K562 (cell line): ENCODE results near the gene AGA. TPM values are rescaled to one million over a fixed set of nuclear protein-coding genes. Genes with fewer than 3 reads are reported as not detected.

Experiments used
- EGR1 ChIP-seq: fragments of 450-650 bp; conservative IDR thresholded peaks from 2 replicates; pipeline ENCODE4 v1.6.1; 2017; ENCODE audit warnings: mild to moderate bottlenecking
- ETS1 ChIP-seq: conservative IDR thresholded peaks from 2 replicates; pipeline ENCODE4 v1.6.1; 2011; ENCODE audit warnings: low read depth, mild to moderate bottlenecking, low read length; ENCODE audit not compliant: control insufficient read depth
- GABPB2 ChIP-seq: fragments of 250-450 bp; sonication (Bioruptor Pico); conservative IDR thresholded peaks from 2 replicates; pipeline ENCODE4 v1.5.1; 2021; ENCODE audit warnings: mild to moderate bottlenecking
- GTF2E2 ChIP-seq: fragments of 200-800 bp; sonication (Bioruptor generic); IDR thresholded peaks from 2 replicates; pipeline ENCODE4 v1.6.1; 2016; ENCODE audit warnings: missing genetic modification characterization, missing compliant biosample characterization
- HDAC3 ChIP-seq: fragments of 450-650 bp; IDR thresholded peaks from 2 replicates; pipeline ENCODE4 v1.6.1; 2018; ENCODE audit warnings: borderline replicate concordance, mild to moderate bottlenecking, moderate library complexity; ENCODE audit not compliant: partially characterized antibody
- HNRNPL ChIP-seq: fragments of 200-400 bp; formaldehyde crosslinking; IDR thresholded peaks from 2 replicates; pipeline ENCODE4 v1.6.1; 2017; ENCODE audit warnings: low read depth, mild to moderate bottlenecking, low read length
- KLF10 ChIP-seq: fragments of 250-450 bp; sonication (Bioruptor Pico); IDR thresholded peaks from 2 replicates; pipeline ENCODE4 v1.6.1; 2021; ENCODE audit warnings: matching md5 sums
- LCOR ChIP-seq: sonication (generic); formaldehyde crosslinking; IDR thresholded peaks from 2 replicates; pipeline ENCODE4 v1.8.0; 2022; ENCODE audit warnings: mild to moderate bottlenecking, missing genetic modification reagents
- SMARCA5 ChIP-seq: fragments of 450-650 bp; IDR thresholded peaks from 2 replicates; pipeline ENCODE4 v1.6.1; 2016
- STAT5B ChIP-seq: fragments of 250-450 bp; sonication (Bioruptor Pico); IDR thresholded peaks from 2 replicates; pipeline ENCODE4 v1.8.0; 2021; ENCODE audit warnings: mild to moderate bottlenecking, inconsistent platforms
- TCF7L2 ChIP-seq: fragments of 150-350 bp; IDR thresholded peaks from 2 replicates; pipeline ENCODE4 v1.6.1; 2016; ENCODE audit warnings: low read depth, mild to moderate bottlenecking, low read length, moderate library complexity
- TSC22D4 ChIP-seq: fragments of 450-650 bp; IDR thresholded peaks from 2 replicates; pipeline ENCODE4 v1.6.1; 2016; ENCODE audit warnings: missing genetic modification characterization, missing biosample characterization, control low read depth
- VEZF1 ChIP-seq: fragments of 200-800 bp; sonication (Bioruptor generic); IDR thresholded peaks from 2 replicates; pipeline ENCODE4 v1.6.1; 2017; ENCODE audit warnings: missing genetic modification characterization, missing compliant biosample characterization
- ZBTB2 ChIP-seq: fragments of 450-650 bp; IDR thresholded peaks from 2 replicates; pipeline ENCODE4 v1.6.1; 2016; ENCODE audit warnings: antibody characterized with exemption
- ZNF24 ChIP-seq: fragments of 450-650 bp; IDR thresholded peaks from 2 replicates; pipeline ENCODE4 v1.6.1; 2016
- ZNF707 ChIP-seq: fragments of 250-450 bp; sonication (Bioruptor Pico); conservative IDR thresholded peaks from 2 replicates; pipeline ENCODE4 v1.8.0; 2022; ENCODE audit warnings: inconsistent platforms, mild to moderate bottlenecking, moderate library complexity
- ZNF717 ChIP-seq: fragments of 250-450 bp; sonication (Bioruptor Pico); IDR thresholded peaks from 2 replicates; pipeline ENCODE4 v1.5.0; 2021
- ZNF75A ChIP-seq: fragments of 450-650 bp; formaldehyde crosslinking; IDR thresholded peaks from 2 replicates; pipeline ENCODE4 v1.4.0; 2020; ENCODE audit warnings: mild to moderate bottlenecking
- polyA plus RNA-seq, 8 experiments: library from polyadenylated mRNA; depleted of rRNA in 4 of 8; stranded (reverse) in 5 of 8; unstranded in 3 of 8; fragments of >200 nt; fragmentation: Nextera tagmentation in 2 of 8; fragmentation: Illumina TruSeq in 1 of 8; extraction: Ambion mirVana in 2 of 8; extraction: Trizol in 1 of 8; gene quantifications; 2 replicates each; pipeline versions ENCODE4 v1.2.1 to v1.2.3, GENCODE V29; 2011 to 2014; ENCODE audit warnings: inconsistent platforms in 1 of 8, missing spikeins in 1 of 8
- total RNA-seq, 7 experiments: library from RNA; depleted of rRNA in 6 of 7; stranded (reverse); fragments of >200 nt in 6 of 7; fragmentation: Illumina TruSeq in 2 of 7; extraction: Trizol in 2 of 7; gene quantifications; 2 replicates each; pipeline versions ENCODE4 v1.2.1 to v1.2.3, GENCODE V29; 2011 to 2021; ENCODE audit warnings: low replicate concordance in 1 of 7
- TF ChIP-seq, protein P1 (sequence below), 3 experiments: fragments of 200-800 bp in 1 of 3; sonication (Bioruptor generic) in 1 of 3; sonication (generic) in 1 of 3; formaldehyde crosslinking in 1 of 3; IDR thresholded peaks; 2 replicates each; pipeline versions ENCODE4 v1.6.1 to v1.8.0; 2016 to 2022; ENCODE audit warnings: mild to moderate bottlenecking in 2 of 3, missing compliant biosample characterization in 2 of 3, missing genetic modification characterization in 2 of 3, missing genetic modification reagents in 1 of 3
- TF ChIP-seq, protein P2 (sequence below), 2 experiments: IDR thresholded peaks; 2 replicates each; pipeline ENCODE4 v1.6.1; 2012; ENCODE audit warnings: improper control_type of control experiment in 2 of 2, low read depth in 2 of 2, low read length in 2 of 2, borderline replicate concordance in 1 of 2

Gene AGA
- total and polyA plus RNA-seq, 9 of the 15 experiments (the other 6 are each of a cell fraction or from before 2014, with no cell fraction given) = 8.5 to 25.0 (median 12.6) TPM

DNA sequence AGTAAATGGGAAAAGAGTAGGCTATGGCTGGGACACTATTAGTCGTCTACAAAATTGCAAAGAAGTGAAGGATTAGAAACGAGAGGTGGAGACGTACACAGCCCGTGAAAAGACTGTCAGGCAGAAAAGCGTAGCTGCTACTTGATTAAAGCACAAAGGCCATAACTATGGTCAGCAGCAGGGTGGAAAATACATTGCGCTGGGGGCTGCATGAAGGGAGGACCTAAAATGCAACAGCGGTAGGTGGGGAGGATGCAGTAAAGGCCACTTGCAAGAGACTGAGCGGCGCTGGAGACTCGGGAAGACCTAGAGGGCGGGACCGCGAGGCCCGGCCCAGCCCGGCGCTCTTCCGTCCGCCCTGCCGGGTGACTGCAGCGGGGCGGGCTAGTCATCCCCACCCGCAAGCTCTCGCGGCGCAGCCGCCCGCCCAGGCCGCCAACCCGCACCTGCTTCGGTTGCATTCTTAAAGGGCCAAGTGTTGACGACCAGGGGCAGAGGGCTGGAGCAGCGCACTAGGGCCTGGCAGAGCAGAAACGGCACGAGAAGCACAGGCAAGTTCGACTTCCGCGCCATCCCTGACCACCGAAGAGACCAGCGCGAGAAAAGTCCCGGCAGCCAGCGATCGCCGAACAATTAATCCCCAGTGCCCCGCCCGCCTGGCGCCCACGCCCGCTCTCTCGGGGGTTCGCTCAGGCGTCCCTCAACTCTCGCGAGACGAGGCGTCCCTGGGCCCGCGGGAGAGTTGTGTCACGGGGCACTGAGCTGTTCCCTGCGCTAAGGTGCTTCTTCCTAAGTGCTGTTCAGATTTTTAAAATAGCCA lies at the start of gene AGA (continued):
- TF ChIP-seq, protein P1, sequence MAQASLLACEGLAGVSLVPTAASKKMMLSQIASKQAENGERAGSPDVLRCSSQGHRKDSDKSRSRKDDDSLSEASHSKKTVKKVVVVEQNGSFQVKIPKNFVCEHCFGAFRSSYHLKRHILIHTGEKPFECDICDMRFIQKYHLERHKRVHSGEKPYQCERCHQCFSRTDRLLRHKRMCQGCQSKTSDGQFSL (CRISPR knock-in tag; IDR thresholded peaks at IDR 0.05) = no peak
- TF ChIP-seq, protein P1 (tag; IDR thresholded peaks at IDR 0.05) = no peak
- TF ChIP-seq STAT5B (CRISPR knock-in tag) (no peak), ZNF717 (CRISPR knock-in tag) (no peak), ZNF75A (CRISPR knock-in tag) (no peak), TCF7L2 (no peak), ZBTB2 (peak; percentile 24; the same call in 1 of the 2 replicates), HDAC3 (peak; percentile 23), GABPB2 (no peak), ZNF24 (peak; percentile 10; the same call in 1 of the 2 replicates), EGR1 (peak; percentile 96), GTF2E2 (tag) (no peak), SMARCA5 (no peak), ZNF707 (CRISPR knock-in tag) (no peak), KLF10 (no peak), HNRNPL (0 out of 2 replicates have a peak, but pooled peaks have one; percentile 27), ETS1 (peak; percentile 36; the same call in 1 of the 2 replicates), VEZF1 (peak; percentile 95), LCOR (peak; percentile 68; the same call in 1 of the 2 replicates), TSC22D4 (no peak)
- TF ChIP-seq, protein P2, sequence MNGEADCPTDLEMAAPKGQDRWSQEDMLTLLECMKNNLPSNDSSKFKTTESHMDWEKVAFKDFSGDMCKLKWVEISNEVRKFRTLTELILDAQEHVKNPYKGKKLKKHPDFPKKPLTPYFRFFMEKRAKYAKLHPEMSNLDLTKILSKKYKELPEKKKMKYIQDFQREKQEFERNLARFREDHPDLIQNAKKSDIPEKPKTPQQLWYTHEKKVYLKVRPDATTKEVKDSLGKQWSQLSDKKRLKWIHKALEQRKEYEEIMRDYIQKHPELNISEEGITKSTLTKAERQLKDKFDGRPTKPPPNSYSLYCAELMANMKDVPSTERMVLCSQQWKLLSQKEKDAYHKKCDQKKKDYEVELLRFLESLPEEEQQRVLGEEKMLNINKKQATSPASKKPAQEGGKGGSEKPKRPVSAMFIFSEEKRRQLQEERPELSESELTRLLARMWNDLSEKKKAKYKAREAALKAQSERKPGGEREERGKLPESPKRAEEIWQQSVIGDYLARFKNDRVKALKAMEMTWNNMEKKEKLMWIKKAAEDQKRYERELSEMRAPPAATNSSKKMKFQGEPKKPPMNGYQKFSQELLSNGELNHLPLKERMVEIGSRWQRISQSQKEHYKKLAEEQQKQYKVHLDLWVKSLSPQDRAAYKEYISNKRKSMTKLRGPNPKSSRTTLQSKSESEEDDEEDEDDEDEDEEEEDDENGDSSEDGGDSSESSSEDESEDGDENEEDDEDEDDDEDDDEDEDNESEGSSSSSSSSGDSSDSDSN (IDR thresholded peaks at IDR 0.05; ENCODE audit: borderline replicate concordance in 1 of 2, low read depth in 2 of 2, low read length in 2 of 2) = peak; percentile 81 to 95; a peak in 3 of 4 replicates
